GM12864 (cell line): Measurements from ENCODE around the gene WDR76.

Experiments
- DNase-seq: peaks from one replicate; pipeline ENCODE4 v3.0.0-alpha.2; 2011; ENCODE audit warnings: low read depth
- H3K4me3 ChIP-seq: 2 replicates; pipeline ENCODE4 v1.5.1; 2011; ENCODE audit warnings: mild to moderate bottlenecking, low read depth, low read length, control low read depth
- CTCF ChIP-seq: IDR thresholded peaks from 2 replicates; pipeline ENCODE4 v1.5.1; 2011; ENCODE audit warnings: low read depth, mild to moderate bottlenecking, moderate library complexity, low read length, control low read depth, inconsistent platforms; ENCODE audit errors: missing control alignments

Gene WDR76

GRCh38 chr15:43895586-43895985 lies 68.8 kb downstream of the WDR76 start:
- DNase-seq, result no peak
- no peak for TF ChIP-seq CTCF
- H3K4me3 ChIP-seq, result no peak overlapping the region

- H3K4me3 ChIP-seq, result no peak overlapping the region
- no peak for DNase-seq
- TF ChIP-seq CTCF, result no peak
These were observed 69.7 kb downstream of the WDR76 start for GRCh38 chr15:43896543-43896942.

- TF ChIP-seq CTCF, result no peak
- DNase-seq, result no peak
- no peak overlapping the region for H3K4me3 ChIP-seq
These were observed 72.1 kb downstream of the WDR76 start for GRCh38 chr15:43898891-43899290.

GRCh38 chr15:43899928-43900327 lies 73.1 kb downstream of the WDR76 start:
- no peak for DNase-seq
- no peak overlapping the region for H3K4me3 ChIP-seq
- TF ChIP-seq CTCF, result no peak

- TF ChIP-seq CTCF, result no peak
These were observed 74.2 kb downstream of the WDR76 start for GRCh38 chr15:43900996-43901395.

GRCh38 chr15:43901495-43901894 lies 74.7 kb downstream of the WDR76 start:
- DNase-seq, result no peak
- TF ChIP-seq CTCF, result no peak

More at GRCh38 chr15:43900996-43901395, 74.2 kb downstream of the WDR76 start:
- H3K4me3 ChIP-seq, result no peak overlapping the region
- DNase-seq, result no peak

GRCh38 chr15:43903864-43904290 lies 77.1 kb downstream of the WDR76 start:
- peak; percentile 15 for DNase-seq
- peak; percentile 79 for TF ChIP-seq CTCF
- H3K4me3 ChIP-seq, result no peak overlapping the region

More at GRCh38 chr15:43901495-43901894, 74.7 kb downstream of the WDR76 start:
- H3K4me3 ChIP-seq, result no peak overlapping the region
